CD4-positive, alpha-beta T cell treated with Interleukin-6 for 4 hours (primary cell): Measurements from ENCODE around the gene VSIR.

Experiments
- DNase-seq: peaks from one replicate; pipeline ENCODE4 v3.0.0-alpha.2; 2020; ENCODE audit warnings: mixed read lengths

VSIR gene

GRCh38 chr10:71806704-71807556, 33.6 kb upstream of the VSIR start:
- DNase-seq = no peak

- DNase-seq = no peak
Observed at GRCh38 chr10:71805776-71806703, 32.7 kb upstream of the VSIR start.

- no peak for DNase-seq
Observed at GRCh38 chr10:71804077-71804476, 30.8 kb upstream of the VSIR start.

- no peak for DNase-seq
Observed at GRCh38 chr10:71802715-71803488, 29.6 kb upstream of the VSIR start.

- no peak for DNase-seq
Observed at GRCh38 chr10:71802235-71802634, 28.9 kb upstream of the VSIR start.

- no peak for DNase-seq
Observed at GRCh38 chr10:71801361-71801760, 28.0 kb upstream of the VSIR start.

GRCh38 chr10:71799608-71800453, 26.5 kb upstream of the VSIR start:
- DNase-seq = no peak

GRCh38 chr10:71799112-71799511, 25.8 kb upstream of the VSIR start:
- DNase-seq = no peak

GRCh38 chr10:71798308-71798624, 24.9 kb upstream of the VSIR start:
- no peak for DNase-seq

GRCh38 chr10:71797533-71798307, 24.4 kb upstream of the VSIR start:
- DNase-seq = no peak

GRCh38 chr10:71796749-71797405, 23.6 kb upstream of the VSIR start:
- no peak for DNase-seq

- DNase-seq = no peak
Observed at GRCh38 chr10:71795248-71795647, 21.9 kb upstream of the VSIR start.

- DNase-seq = no peak
Observed at GRCh38 chr10:71790749-71791440, 17.6 kb upstream of the VSIR start.

- DNase-seq = no peak
Observed at GRCh38 chr10:71789871-71790270, 16.6 kb upstream of the VSIR start.

- DNase-seq = no peak
Observed at GRCh38 chr10:71788954-71789353, 15.6 kb upstream of the VSIR start.

GRCh38 chr10:71784679-71785272, 11.5 kb upstream of the VSIR start:
- no peak for DNase-seq

GRCh38 chr10:71783917-71784678, 10.8 kb upstream of the VSIR start:
- no peak for DNase-seq

GRCh38 chr10:71782917-71783490, 9.7 kb upstream of the VSIR start:
- no peak for DNase-seq
